MCF 10A (cell line): ENCODE measurements around the gene ARCN1. TPM values are rescaled to one million over a fixed set of nuclear protein-coding genes. Genes with fewer than 3 reads are reported as not detected.

Experiments used
- BruUV-seq: library from RNA; stranded (reverse); fragments of 400-500 nt; replicated peaks from 2 replicates; lab custom pipeline; 2021; lab: Mats Ljungman, UMichigan
- CTCF ChIA-PET: fragments of 300-600 bp; sonication (Branson Sonifier 250); formaldehyde crosslinking; extraction: SDS; loops from one replicate; lab custom pipeline; 2021; ENCODE audit warnings: antibody characterized with exemption, inconsistent platforms; lab: Yijun Ruan, JAX
- POLR2A ChIA-PET: fragments of 300-600, 350-650 bp; sonication (Branson Sonifier 250); formaldehyde crosslinking; extraction: SDS; loops from one replicate; lab custom pipeline; 2020; ENCODE audit warnings: antibody characterized with exemption, inconsistent platforms; lab: Yijun Ruan, JAX
- DNase-seq: peaks from one replicate; pipeline ENCODE4 v3.0.0-alpha.2; 2018; ENCODE audit not compliant: unreplicated experiment
- H3K27ac Mint-ChIP-seq: one replicate; pipeline ENCODE4 v1.8.0; 2022; ENCODE audit warnings: mild to moderate bottlenecking, low read depth, mixed read lengths; ENCODE audit not compliant: unreplicated experiment
- H3K27me3 Mint-ChIP-seq: one replicate; pipeline ENCODE4 v1.8.0; 2022; ENCODE audit warnings: mixed read lengths; ENCODE audit not compliant: insufficient read depth, unreplicated experiment
- H3K36me3 Mint-ChIP-seq: one replicate; pipeline ENCODE4 v1.8.0; 2022; ENCODE audit warnings: mild to moderate bottlenecking, moderate library complexity, mixed read lengths; ENCODE audit not compliant: insufficient read depth, unreplicated experiment
- H3K4me1 Mint-ChIP-seq: one replicate; pipeline ENCODE4 v1.8.0; 2022; ENCODE audit warnings: mixed read lengths; ENCODE audit not compliant: insufficient read depth, unreplicated experiment
- H3K4me3 Mint-ChIP-seq: one replicate; pipeline ENCODE4 v1.8.0; 2022; ENCODE audit warnings: mild to moderate bottlenecking, moderate library complexity, mixed read lengths; ENCODE audit not compliant: unreplicated experiment
- H3K9me3 Mint-ChIP-seq: one replicate; pipeline ENCODE4 v1.8.0; 2022; ENCODE audit warnings: mixed read lengths; ENCODE audit not compliant: unreplicated experiment
- intact Hi-C: fragments of 100-400 bp; cut with micrococcal nuclease; formaldehyde crosslinking; loops from 2 replicates; pipeline ENCODE4 v1.14.1; 2022
- total RNA-seq: library from RNA; stranded (reverse); gene quantifications from 2 replicates; pipeline ENCODE4 v1.2.3, GENCODE V29; 2022
- TF ChIP-seq, protein P1 (sequence below): fragments of 200-600 bp; IDR thresholded peaks from one replicate; pipeline ENCODE4 v1.8.0; 2022; ENCODE audit warnings: antibody characterized with exemption, mild to moderate bottlenecking; ENCODE audit not compliant: unreplicated experiment

The ARCN1 gene
- total RNA-seq, 1 experiment from 2014 or later, result 164 TPM

DNA sequence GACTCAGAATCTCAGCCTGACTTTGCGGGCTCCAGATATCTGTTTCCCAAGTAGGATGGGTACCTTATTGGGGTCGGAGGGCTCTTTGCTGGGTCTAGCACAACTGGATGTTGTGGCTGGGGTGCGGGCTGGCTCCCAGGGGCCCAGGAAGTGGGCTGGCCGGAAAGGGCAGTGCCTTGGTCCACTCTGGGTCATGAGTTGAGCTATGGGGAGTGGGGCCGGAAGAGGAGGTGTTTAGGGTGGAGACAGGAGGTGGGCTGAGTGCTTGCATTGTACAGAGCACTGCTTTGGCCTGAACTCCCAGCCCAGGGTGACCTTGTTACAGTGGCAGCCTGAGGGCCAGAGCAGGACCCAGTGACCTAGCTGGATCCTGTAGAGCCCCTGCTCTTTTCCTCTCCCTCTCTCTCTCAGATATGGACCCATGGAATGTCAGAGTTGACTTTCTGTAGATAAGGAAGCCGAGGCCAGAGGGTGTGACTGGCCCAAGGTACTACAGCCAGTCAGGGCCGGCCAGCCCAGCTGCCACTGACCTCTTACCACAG lies 48.4 kb downstream of the ARCN1 start:
- H3K9me3 Mint-ChIP-seq, result no peaks in the 10 kb centered on the region
- H3K36me3 Mint-ChIP-seq, result peaks cover 9% of the 10 kb centered on the region
- ChIA-PET CTCF (interaction anchor here (0.6 to 3.7 kb wide), 6 partner anchors 9 to 334 kb away, joined by 3 to 20 read pairs (median 5); partner anchors contain the start of gene PHLDB1), POLR2A (interaction anchor here (0.7 to 10.3 kb wide), 8 partner anchors 8 to 398 kb away, joined by 3 to 132 read pairs (median 7); partner anchors contain the start of genes ARCN1, PHLDB1 and TRAPPC4)
- H3K4me3 Mint-ChIP-seq, result peak overlapping the region; percentile 71
- intact Hi-C loops, result no loop called here
- DNase-seq, result no peak
- BruUV-seq, result no TSS peak
- H3K27me3 Mint-ChIP-seq, result no peaks in the 10 kb centered on the region
- peak overlapping the region; percentile 38 for H3K27ac Mint-ChIP-seq
- TF ChIP-seq, protein P1, sequence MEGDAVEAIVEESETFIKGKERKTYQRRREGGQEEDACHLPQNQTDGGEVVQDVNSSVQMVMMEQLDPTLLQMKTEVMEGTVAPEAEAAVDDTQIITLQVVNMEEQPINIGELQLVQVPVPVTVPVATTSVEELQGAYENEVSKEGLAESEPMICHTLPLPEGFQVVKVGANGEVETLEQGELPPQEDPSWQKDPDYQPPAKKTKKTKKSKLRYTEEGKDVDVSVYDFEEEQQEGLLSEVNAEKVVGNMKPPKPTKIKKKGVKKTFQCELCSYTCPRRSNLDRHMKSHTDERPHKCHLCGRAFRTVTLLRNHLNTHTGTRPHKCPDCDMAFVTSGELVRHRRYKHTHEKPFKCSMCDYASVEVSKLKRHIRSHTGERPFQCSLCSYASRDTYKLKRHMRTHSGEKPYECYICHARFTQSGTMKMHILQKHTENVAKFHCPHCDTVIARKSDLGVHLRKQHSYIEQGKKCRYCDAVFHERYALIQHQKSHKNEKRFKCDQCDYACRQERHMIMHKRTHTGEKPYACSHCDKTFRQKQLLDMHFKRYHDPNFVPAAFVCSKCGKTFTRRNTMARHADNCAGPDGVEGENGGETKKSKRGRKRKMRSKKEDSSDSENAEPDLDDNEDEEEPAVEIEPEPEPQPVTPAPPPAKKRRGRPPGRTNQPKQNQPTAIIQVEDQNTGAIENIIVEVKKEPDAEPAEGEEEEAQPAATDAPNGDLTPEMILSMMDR, result no peak
- H3K4me1 Mint-ChIP-seq, result peaks cover 69% of the 10 kb centered on the region

DNA sequence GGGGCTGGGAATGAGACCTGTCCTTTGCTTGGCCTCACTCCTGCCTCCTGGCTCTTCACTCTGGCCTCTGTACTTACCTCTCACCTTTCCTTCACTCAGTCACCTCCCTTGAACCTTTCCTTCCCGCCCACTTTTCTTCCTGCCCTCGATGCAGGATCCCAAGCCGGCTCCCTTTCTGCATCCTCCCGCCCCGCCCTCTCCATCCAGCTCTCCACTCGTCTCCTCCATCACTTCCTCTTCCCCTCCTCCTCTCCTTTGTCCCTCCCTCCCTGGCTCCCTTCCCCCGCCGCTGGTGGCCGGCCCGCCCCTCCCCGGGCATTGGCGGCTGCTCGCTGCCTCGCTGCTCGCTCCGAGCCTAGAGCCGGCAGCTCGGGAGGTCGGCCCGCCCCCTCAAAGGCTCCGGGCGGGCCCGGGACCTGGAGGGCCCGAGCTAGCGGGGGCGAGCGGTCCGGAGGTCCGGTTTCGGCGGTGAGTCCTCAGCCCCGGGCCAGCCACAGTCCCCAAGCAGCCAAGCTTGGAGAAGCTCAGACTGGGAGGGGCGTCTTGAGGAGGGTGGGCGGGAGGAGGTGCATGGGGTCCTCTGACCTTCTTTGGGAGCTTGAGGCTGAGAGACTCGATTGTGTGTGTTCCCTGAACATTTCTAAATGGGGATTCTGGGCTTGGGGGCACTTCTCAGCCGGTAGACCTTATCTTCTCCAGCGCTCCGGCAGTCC lies 49.0 kb downstream of the ARCN1 start:
- intact Hi-C loops, result no loop called here
- peaks cover 13% of the 10 kb centered on the region for H3K36me3 Mint-ChIP-seq
- ChIA-PET CTCF (interaction anchor here (1.1 to 3.7 kb wide), 5 partner anchors 9 to 56 kb away, joined by 3 to 20 read pairs (median 6); partner anchors contain the start of gene PHLDB1), POLR2A (interaction anchor here (0.7 to 10.3 kb wide), 10 partner anchors 9 to 398 kb away, joined by 3 to 132 read pairs (median 10); partner anchors contain the start of genes ARCN1, KMT2A, PHLDB1 and TRAPPC4)
- no TSS peak for BruUV-seq
- TF ChIP-seq, protein P1, result no peak
- H3K4me1 Mint-ChIP-seq, result peaks cover 73% of the 10 kb centered on the region
- peak overlapping the region; percentile 38 for H3K27ac Mint-ChIP-seq
- no peaks in the 10 kb centered on the region for H3K9me3 Mint-ChIP-seq
- no peaks in the 10 kb centered on the region for H3K27me3 Mint-ChIP-seq
- DNase-seq, result peak; percentile 89
- H3K4me3 Mint-ChIP-seq, result peak overlapping the region; percentile 71

DNA sequence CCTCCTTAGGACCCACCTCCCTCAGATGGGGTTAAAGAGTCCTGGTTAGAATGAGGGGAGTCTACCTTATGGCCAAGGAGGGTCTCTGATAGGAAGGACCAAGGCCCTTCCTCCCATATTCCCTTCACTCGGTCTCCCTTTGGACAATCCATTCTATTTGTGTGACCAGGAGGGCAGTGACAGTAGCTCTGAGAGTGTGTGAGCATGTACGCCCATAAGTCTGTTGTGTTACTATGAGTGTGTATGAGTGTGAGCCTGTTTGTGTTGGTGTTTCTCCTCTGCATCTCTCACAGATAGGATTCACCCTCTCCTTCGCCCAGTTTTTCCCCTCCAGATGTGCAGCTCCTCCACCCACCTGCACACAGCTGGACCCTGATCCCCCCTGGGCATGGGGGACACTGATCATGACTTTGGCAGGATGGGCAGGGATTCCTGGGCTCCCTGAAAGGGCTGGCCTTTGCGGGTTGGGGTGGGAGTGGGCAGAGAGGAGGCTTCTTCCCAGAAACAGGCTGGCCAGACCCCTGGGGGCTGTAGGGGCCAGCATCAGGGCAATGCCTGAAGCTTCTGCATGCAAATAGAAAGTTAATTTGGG lies 49.7 kb downstream of the ARCN1 start:
- intact Hi-C loops, result loop anchor here (2.0 kb wide), 1 partner anchor 13 kb away; no protein-coding TSS in a partner anchor
- DNase-seq, result peak; percentile 23
- peaks cover 73% of the 10 kb centered on the region for H3K4me1 Mint-ChIP-seq
- no peaks in the 10 kb centered on the region for H3K27me3 Mint-ChIP-seq
- POLR2A ChIA-PET, result interaction anchor here (0.6 to 10.3 kb wide), 19 partner anchors 9 to 394 kb away, joined by 3 to 132 read pairs (median 5); partner anchors contain the start of genes ARCN1, KMT2A and PHLDB1
- CTCF ChIA-PET, result interaction anchor here (0.9 to 3.7 kb wide), 10 partner anchors 10 to 74 kb away, joined by 3 to 20 read pairs (median 8); partner anchors contain the start of gene PHLDB1
- BruUV-seq, result TSS peak; percentile 23
- peak overlapping the region; percentile 71 for H3K4me3 Mint-ChIP-seq
- peak overlapping the region; percentile 38 for H3K27ac Mint-ChIP-seq
- TF ChIP-seq, protein P1, result no peak
- no peaks in the 10 kb centered on the region for H3K9me3 Mint-ChIP-seq
- peaks cover 18% of the 10 kb centered on the region for H3K36me3 Mint-ChIP-seq
